Neural cell (in vitro differentiated cells): ENCODE data around the gene LRRC4. TPM values are rescaled to one million over a fixed set of nuclear protein-coding genes. Genes with fewer than 3 reads are reported as not detected.

Experiments
- H2AFZ ChIP-seq: fragments of 200-600, 300-800 bp; sonication (generic), shearing (Covaris generic); 2 replicates; pipeline ENCODE4 v1.6.0; 2014; ENCODE audit warnings: low read depth, mild to moderate bottlenecking, antibody characterized with exemption, low read length, moderate library complexity
- H3F3A ChIP-seq: fragments of 200-600 bp; shearing (Covaris generic); 2 replicates; pipeline ENCODE4 v1.6.1; 2016; ENCODE audit warnings: mild to moderate bottlenecking, moderate library complexity, mixed read lengths, antibody characterized with exemption, low read length; ENCODE audit not compliant: insufficient read depth, poor library complexity, severe bottlenecking
- H3K27ac ChIP-seq: fragments of 200-600, 300-800 bp; sonication (generic), shearing (Covaris generic); 2 replicates; pipeline ENCODE4 v1.5.1; 2014; ENCODE audit warnings: mild to moderate bottlenecking, low read length, moderate library complexity
- H3K27me3 ChIP-seq: fragments of 300-800, 200-600 bp; sonication (generic), shearing (Covaris generic); 2 replicates; pipeline ENCODE4 v1.6.0; 2014; ENCODE audit warnings: mild to moderate bottlenecking, low read depth, low read length, moderate library complexity; ENCODE audit not compliant: insufficient read depth
- H3K36me3 ChIP-seq: fragments of 300-800, 200-600 bp; sonication (generic), shearing (Covaris generic); 2 replicates; pipeline ENCODE4 v1.5.1; 2014; ENCODE audit warnings: mild to moderate bottlenecking, antibody characterized with exemption, low read length, moderate library complexity; ENCODE audit not compliant: insufficient read depth
- H3K4me2 ChIP-seq: fragments of 300-800, 200-600 bp; sonication (generic), shearing (Covaris generic); 2 replicates; pipeline ENCODE4 v1.6.0; 2014; ENCODE audit warnings: mild to moderate bottlenecking, low read length
- H3K4me3 ChIP-seq: fragments of 300-800, 200-600 bp; sonication (generic), shearing (Covaris generic); 2 replicates; pipeline ENCODE4 v1.5.1; 2014; ENCODE audit warnings: mild to moderate bottlenecking, low read length, moderate library complexity
- H3K79me2 ChIP-seq: fragments of 200-600 bp; shearing (Covaris generic); replicated peaks from 2 replicates; pipeline ENCODE4 v1.6.0; 2014; ENCODE audit warnings: mild to moderate bottlenecking, low read length, moderate library complexity; ENCODE audit not compliant: insufficient read depth
- H3K9ac ChIP-seq: fragments of 300-800, 200-600 bp; sonication (generic), shearing (Covaris generic); 2 replicates; pipeline ENCODE4 v1.6.1; 2016; ENCODE audit warnings: mild to moderate bottlenecking, low read length, mixed read lengths
- H3K9me2 ChIP-seq: fragments of 200-600 bp; shearing (Covaris generic); 2 replicates; pipeline ENCODE4 v1.6.1; 2016; ENCODE audit warnings: mild to moderate bottlenecking, low read length, mixed read lengths; ENCODE audit not compliant: insufficient read depth
- H3K9me3 ChIP-seq: fragments of 200-600, 300-800 bp; sonication (generic), shearing (Covaris generic); 2 replicates; pipeline ENCODE4 v1.6.1; 2016; ENCODE audit warnings: mild to moderate bottlenecking, mixed run types, low read length, moderate library complexity, mixed read lengths
- H4K20me1 ChIP-seq: fragments of 200-600 bp; shearing (Covaris generic); 2 replicates; pipeline ENCODE4 v1.6.1; 2016; ENCODE audit warnings: mild to moderate bottlenecking, mixed run types; ENCODE audit not compliant: insufficient read depth
- CTCF ChIP-seq: fragments of 450-650 bp; IDR thresholded peaks from 2 replicates; pipeline ENCODE4 v1.5.1; 2014; ENCODE audit warnings: antibody characterized with exemption, mild to moderate bottlenecking, moderate library complexity; ENCODE audit not compliant: poor library complexity, severe bottlenecking
- EP300 ChIP-seq: fragments of 450-650 bp; conservative IDR thresholded peaks from 2 replicates; pipeline ENCODE4 v1.6.1; 2014; ENCODE audit warnings: antibody characterized with exemption, mild to moderate bottlenecking, moderate library complexity; ENCODE audit not compliant: poor library complexity, severe bottlenecking
- EZH2 ChIP-seq: fragments of 200-600, 300-800 bp; shearing (Covaris generic), sonication (generic); IDR thresholded peaks from 2 replicates; pipeline ENCODE4 v1.6.1; 2014; ENCODE audit warnings: antibody characterized with exemption, low read length, borderline replicate concordance, mild to moderate bottlenecking; ENCODE audit not compliant: insufficient read depth, poor library complexity, severe bottlenecking
- MXI1 ChIP-seq: fragments of 450-650 bp; conservative IDR thresholded peaks from 2 replicates; pipeline ENCODE4 v1.6.1; 2014; ENCODE audit warnings: antibody characterized with exemption, mild to moderate bottlenecking; ENCODE audit not compliant: poor library complexity, severe bottlenecking
- POLR2AphosphoS5 ChIP-seq: IDR thresholded peaks from 2 replicates; pipeline ENCODE4 v1.6.1; 2012
- RAD21 ChIP-seq: fragments of 450-650 bp; conservative IDR thresholded peaks from 2 replicates; pipeline ENCODE4 v1.6.1; 2014; ENCODE audit warnings: antibody characterized with exemption, mild to moderate bottlenecking, moderate library complexity
- REST ChIP-seq: IDR thresholded peaks from 2 replicates; pipeline ENCODE4 v1.6.1; 2012; ENCODE audit warnings: borderline replicate concordance
- SMC3 ChIP-seq: fragments of 450-650 bp; conservative IDR thresholded peaks from 2 replicates; pipeline ENCODE4 v1.6.1; 2014; ENCODE audit warnings: antibody characterized with exemption, mild to moderate bottlenecking, moderate library complexity; ENCODE audit not compliant: poor library complexity
- TAF1 ChIP-seq: IDR thresholded peaks from 2 replicates; pipeline ENCODE4 v1.6.1; 2012; ENCODE audit warnings: low read depth
- polyA plus RNA-seq: library from polyadenylated mRNA; depleted of rRNA; stranded (reverse); fragments of >200 nt; gene quantifications from 2 replicates; pipeline ENCODE4 v1.2.3, GENCODE V29; 2014

Gene LRRC4
- polyA plus RNA-seq, 1 donor from 2014 or later, result 15.7 TPM

DNA sequence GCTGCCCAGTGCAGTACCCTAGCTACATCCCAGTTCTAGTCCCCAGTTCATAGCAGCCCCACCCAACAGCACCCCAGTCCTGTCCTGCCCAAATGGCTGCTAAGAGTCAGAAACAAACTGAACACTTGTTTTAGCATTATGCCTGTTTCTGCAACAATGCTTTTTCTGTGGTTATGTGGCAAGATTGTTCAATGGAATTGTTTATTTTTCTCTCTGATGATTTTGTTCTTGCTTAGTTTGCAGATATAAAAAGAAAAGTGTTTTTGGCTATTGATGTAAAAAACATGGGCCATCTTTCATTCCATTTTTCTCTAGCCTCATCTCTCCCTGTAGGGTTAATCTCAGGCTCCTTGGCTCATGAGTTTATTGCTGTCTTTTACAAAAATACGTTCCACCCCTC lies 42.5 kb downstream of the LRRC4 start:
- no peaks in the 10 kb centered on the region for H3K36me3 ChIP-seq
- no peaks in the 10 kb centered on the region for H3K9me3 ChIP-seq
- H3K27ac ChIP-seq, result no peak overlapping the region
- TF ChIP-seq REST (no peak), MXI1 (no peak), POLR2AphosphoS5 (no peak), EP300 (no peak), TAF1 (no peak), EZH2 (no peak), CTCF (no peak), RAD21 (no peak), SMC3 (no peak)
- H3F3A ChIP-seq, result no peaks in the 10 kb centered on the region
- no peaks in the 10 kb centered on the region for H4K20me1 ChIP-seq
- H3K27me3 ChIP-seq, result no peaks in the 10 kb centered on the region
- no peaks in the 10 kb centered on the region for H3K79me2 ChIP-seq
- no peak overlapping the region for H3K4me3 ChIP-seq
- no peak overlapping the region for H3K4me2 ChIP-seq
- no peaks in the 10 kb centered on the region for H3K9me2 ChIP-seq
- no peak overlapping the region for H2AFZ ChIP-seq
- no peak overlapping the region for H3K9ac ChIP-seq

DNA sequence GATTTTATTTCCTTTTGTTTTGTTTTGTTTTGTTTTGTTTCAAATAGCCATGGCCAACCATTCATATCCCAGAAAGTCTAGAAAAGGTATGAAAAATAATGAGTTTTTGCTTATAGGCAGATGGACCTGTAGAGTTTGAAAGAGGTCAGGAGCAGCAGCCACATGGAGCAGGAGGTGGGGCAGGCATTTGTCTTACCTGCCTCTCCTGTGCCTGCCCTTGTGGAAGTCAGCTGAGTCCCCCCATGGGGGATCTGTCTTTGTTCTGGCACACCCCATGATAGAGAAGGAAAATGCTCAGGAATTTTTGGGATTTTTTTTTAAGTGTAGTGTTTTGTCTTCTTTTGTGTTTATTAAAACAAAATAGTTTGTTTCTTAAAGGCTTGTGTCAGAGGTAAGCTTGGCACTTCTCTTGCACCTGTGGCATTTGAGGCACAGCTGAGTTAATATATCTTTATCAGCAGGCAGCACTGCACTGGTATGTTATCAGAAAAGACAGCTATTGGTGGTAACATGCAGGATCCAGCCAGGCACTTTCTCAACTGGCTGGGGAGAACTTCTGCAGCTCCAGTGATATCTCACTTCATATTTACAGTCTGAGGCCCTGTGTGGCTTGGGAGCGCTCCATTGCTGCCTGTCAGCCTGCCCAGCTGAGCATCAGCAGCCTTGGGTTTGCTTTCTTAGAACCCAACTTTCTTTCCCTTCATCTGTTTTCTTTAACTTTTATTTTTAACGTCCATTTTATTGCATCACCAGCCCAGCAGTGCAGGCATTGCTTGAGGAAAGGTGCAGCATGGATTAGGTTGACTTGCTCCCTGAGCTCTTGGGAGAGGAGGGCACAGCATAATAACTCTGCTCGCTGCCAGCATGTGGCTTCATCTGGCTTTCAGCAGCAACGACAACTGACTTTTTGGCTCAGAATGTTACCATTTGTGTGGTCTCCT lies 44.4 kb downstream of the LRRC4 start:
- H3K36me3 ChIP-seq, result no peaks in the 10 kb centered on the region
- H2AFZ ChIP-seq, result no peak overlapping the region
- H3K79me2 ChIP-seq, result no peaks in the 10 kb centered on the region
- H3K27me3 ChIP-seq, result no peaks in the 10 kb centered on the region
- no peak for TF ChIP-seq EP300
- no peak for TF ChIP-seq EZH2
- TF ChIP-seq SMC3, result no peak
- no peak for TF ChIP-seq POLR2AphosphoS5
- TF ChIP-seq RAD21, result no peak
- TF ChIP-seq MXI1, result no peak
- no peak overlapping the region for H3K9ac ChIP-seq
- H3F3A ChIP-seq, result no peaks in the 10 kb centered on the region
- H3K9me3 ChIP-seq, result no peaks in the 10 kb centered on the region
- no peak overlapping the region for H3K27ac ChIP-seq
- no peak overlapping the region for H3K4me3 ChIP-seq
- H3K9me2 ChIP-seq, result no peaks in the 10 kb centered on the region
- H4K20me1 ChIP-seq, result no peaks in the 10 kb centered on the region
- H3K4me2 ChIP-seq, result no peak overlapping the region
